Adrenal gland (tissue), 5 donors: ENCODE data around the gene CNTNAP2.

ENCODE experiments used
- CTCF ChIP-seq, 6 experiments: fragments of 450-650 bp in 4 of 6; fragments of 200-600 bp in 2 of 6; sonication (generic) in 1 of 6; IDR thresholded peaks; 1 replicate in 5 of 6; 2 replicates in 1 of 6; pipeline versions ENCODE4 v1.5.1 to v1.8.0; 2016 to 2021; ENCODE audit warnings: antibody characterized with exemption in 6 of 6, mild to moderate bottlenecking in 2 of 6, moderate library complexity in 1 of 6
- POLR2A ChIP-seq, 2 donors: fragments of 450-650 bp; IDR thresholded peaks; one replicate each; pipeline ENCODE4 v1.6.1; 2017; ENCODE audit warnings: antibody characterized with exemption in 2 of 2, mild to moderate bottlenecking in 2 of 2, moderate library complexity in 1 of 2
- donor health status: DM: no; HTN: no; CAD: no.

DNA sequence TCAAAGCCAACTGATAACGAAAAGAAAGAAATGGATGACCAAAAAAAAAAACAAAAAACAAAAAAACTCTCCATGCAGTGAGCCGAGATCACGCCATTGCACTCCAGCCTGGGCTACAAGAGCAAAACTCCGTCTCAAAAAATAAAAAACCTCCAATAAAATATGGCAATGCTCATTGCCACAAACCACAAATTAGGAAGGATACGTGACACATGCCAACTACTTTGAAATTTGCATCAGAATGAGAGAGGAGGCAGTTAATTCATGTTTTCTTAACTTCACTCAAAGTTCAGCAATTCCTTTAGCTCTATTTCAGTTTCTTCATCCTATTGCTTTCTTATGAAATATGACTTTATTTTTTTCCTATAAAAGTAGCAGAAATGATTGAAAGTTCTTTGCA, 2075.9 kb downstream of the CNTNAP2 start:
- TF ChIP-seq POLR2A (IDR thresholded peaks at IDR 0.05) (no peak), CTCF (IDR thresholded peaks at IDR 0.05) (no peak)
